GM12875 (cell line): ENCODE measurements around the gene STEAP1B.
"Not testable (repeated sequence)": the region's sequence is repeated elsewhere in the genome, so short reads cannot be mapped to it uniquely, and the experiment has no call there.

ENCODE experiments used
- H3K4me3 ChIP-seq: one replicate; pipeline ENCODE4 v1.5.1; 2011; ENCODE audit warnings: low read depth, low read length, control low read depth
- CTCF ChIP-seq: IDR thresholded peaks from 2 replicates; pipeline ENCODE4 v1.5.1; 2011; ENCODE audit warnings: low read depth, mild to moderate bottlenecking, control low read depth, inconsistent platforms, low read length, moderate library complexity, borderline replicate concordance; ENCODE audit not compliant: insufficient read depth

STEAP1B gene

GRCh38 chr7:22542669-22543068, 42.7 kb upstream of the STEAP1B start:
- no peak overlapping the region for H3K4me3 ChIP-seq
- no peak for TF ChIP-seq CTCF

- no peak for TF ChIP-seq CTCF
- H3K4me3 ChIP-seq = no peak overlapping the region
Observed at GRCh38 chr7:22542254-22542653, 42.3 kb upstream of the STEAP1B start.

GRCh38 chr7:22541789-22542188, 41.8 kb upstream of the STEAP1B start:
- no peak for TF ChIP-seq CTCF
- no peak overlapping the region for H3K4me3 ChIP-seq

- H3K4me3 ChIP-seq = not testable (repeated sequence)
Observed at GRCh38 chr7:22528537-22528936, 28.5 kb upstream of the STEAP1B start.

GRCh38 chr7:22524353-22524947, 24.5 kb upstream of the STEAP1B start:
- H3K4me3 ChIP-seq = not testable (repeated sequence)

- H3K4me3 ChIP-seq = not testable (repeated sequence)
Observed at GRCh38 chr7:22523478-22524352, 23.7 kb upstream of the STEAP1B start.

GRCh38 chr7:22519560-22519959, 19.6 kb upstream of the STEAP1B start:
- not testable (repeated sequence) for H3K4me3 ChIP-seq

- H3K4me3 ChIP-seq = not testable (repeated sequence)
Observed at GRCh38 chr7:22516950-22517349, 17.0 kb upstream of the STEAP1B start.

- not testable (repeated sequence) for H3K4me3 ChIP-seq
Observed at GRCh38 chr7:22514963-22515362, 15.0 kb upstream of the STEAP1B start.

GRCh38 chr7:22507320-22507719, 7.3 kb upstream of the STEAP1B start:
- not testable (repeated sequence) for H3K4me3 ChIP-seq

GRCh38 chr7:22506316-22507020, 6.5 kb upstream of the STEAP1B start:
- H3K4me3 ChIP-seq = not testable (repeated sequence)

GRCh38 chr7:22504519-22504918, 4.5 kb upstream of the STEAP1B start:
- not testable (repeated sequence) for H3K4me3 ChIP-seq

- H3K4me3 ChIP-seq = not testable (repeated sequence)
Observed at GRCh38 chr7:22502104-22502503, 2.1 kb upstream of the STEAP1B start.

- not testable (repeated sequence) for H3K4me3 ChIP-seq
Observed at GRCh38 chr7:22501336-22501735, 1.3 kb upstream of the STEAP1B start.
